SK-N-SH (cell line): Measurements from ENCODE around the gene CCNK. TPM values are rescaled to one million over a fixed set of nuclear protein-coding genes. Genes with fewer than 3 reads are reported as not detected.

Experiments used
- CTCF ChIA-PET: fragments of 300-600, 350-600 bp; formaldehyde crosslinking; extraction: SDS; loops from one replicate; lab custom pipeline; 2021; lab: Yijun Ruan, JAX
- POLR2A ChIA-PET: fragments of 350-600 bp; sonication (Branson Sonifier 250); formaldehyde crosslinking; extraction: SDS; loops from one replicate; lab custom pipeline; 2020; ENCODE audit warnings: antibody characterized with exemption, inconsistent platforms; lab: Yijun Ruan, JAX
- DNase-seq: peaks from one replicate; pipeline ENCODE4 v3.0.0; 2012
- H2AFZ ChIP-seq: fragments of 200-600 bp; sonication (generic); 2 replicates; pipeline ENCODE4 v1.8.1; 2016; ENCODE audit warnings: antibody characterized with exemption, mild to moderate bottlenecking, low read depth
- H3F3A ChIP-seq: fragments of 200-600 bp; sonication (generic); replicated peaks from 2 replicates; pipeline ENCODE3; 2016; ENCODE audit warnings: antibody characterized with exemption, mild to moderate bottlenecking; ENCODE audit not compliant: insufficient read depth
- H3K27ac ChIP-seq, 2 experiments: fragments of 200-500 bp in 1 of 2; fragments of 200-600 bp in 1 of 2; sonication (Bioruptor generic) in 1 of 2; sonication (generic), shearing (Covaris generic) in 1 of 2; 2 replicates each; pipeline versions ENCODE4 v1.5.1 to v1.6.1; 2014 to 2016; ENCODE audit warnings: low read depth in 2 of 2, inconsistent platforms in 1 of 2, low read length in 1 of 2, mild to moderate bottlenecking in 1 of 2, mixed read lengths in 1 of 2
- H3K27me3 ChIP-seq: fragments of 200-600 bp; sonication (generic), shearing (Covaris generic); 2 replicates; pipeline ENCODE4 v1.6.1; 2016; ENCODE audit warnings: mixed run types; ENCODE audit not compliant: insufficient read depth
- H3K36me3 ChIP-seq, 2 experiments: fragments of 200-500 bp in 1 of 2; fragments of 200-600 bp in 1 of 2; sonication (Bioruptor generic) in 1 of 2; sonication (generic) in 1 of 2; replicated peaks in 1 of 2; 2 replicates each; pipeline versions ENCODE3 to v1.5.1; 2014 to 2016; ENCODE audit warnings: low read length in 1 of 2, mild to moderate bottlenecking in 1 of 2; ENCODE audit not compliant: insufficient read depth in 2 of 2, control insufficient read depth in 1 of 2
- H3K4me1 ChIP-seq, 2 experiments: fragments of 200-500 bp in 1 of 2; fragments of 200-600 bp in 1 of 2; sonication (Bioruptor generic) in 1 of 2; sonication (generic), shearing (Covaris generic) in 1 of 2; 2 replicates each; pipeline versions ENCODE4 v1.5.1 to v1.6.1; 2014 to 2016; ENCODE audit warnings: low read depth in 1 of 2, low read length in 1 of 2, mixed run types in 1 of 2; ENCODE audit not compliant: insufficient read depth in 2 of 2, control insufficient read depth in 1 of 2
- H3K4me2 ChIP-seq: fragments of 200-600 bp; sonication (generic), shearing (Covaris generic); 2 replicates; pipeline ENCODE4 v1.6.1; 2017; ENCODE audit warnings: mixed run types
- H3K4me3 ChIP-seq, 2 experiments: fragments of 200-500 bp in 1 of 2; fragments of 200-600 bp in 1 of 2; sonication (Bioruptor generic) in 1 of 2; sonication (generic), shearing (Covaris generic) in 1 of 2; 2 replicates each; pipeline versions ENCODE4 v1.5.1 to v1.8.1; 2014 to 2016; ENCODE audit warnings: low read depth in 2 of 2, inconsistent platforms in 1 of 2, low read length in 1 of 2, mild to moderate bottlenecking in 1 of 2, mixed read lengths in 1 of 2, moderate library complexity in 1 of 2
- H3K79me2 ChIP-seq: fragments of 200-600 bp; sonication (generic); 2 replicates; pipeline ENCODE4 v1.8.1; 2017; ENCODE audit warnings: mild to moderate bottlenecking; ENCODE audit not compliant: insufficient read depth
- H3K9ac ChIP-seq: fragments of 200-600 bp; sonication (generic); 2 replicates; pipeline ENCODE4 v1.6.1; 2017; ENCODE audit warnings: mixed run types
- H3K9me2 ChIP-seq: fragments of 200-600 bp; sonication (generic); 2 replicates; pipeline ENCODE4 v1.6.1; 2017; ENCODE audit warnings: mixed run types
- H3K9me3 ChIP-seq: fragments of 200-600 bp; sonication (generic); 2 replicates; pipeline ENCODE4 v1.6.1; 2017; ENCODE audit warnings: mixed run types, mild to moderate bottlenecking, moderate library complexity
- H4K20me1 ChIP-seq: fragments of 200-600 bp; sonication (generic); 2 replicates; pipeline ENCODE4 v1.6.1; 2017; ENCODE audit warnings: mild to moderate bottlenecking, mixed run types; ENCODE audit not compliant: insufficient read depth
- CHD2 ChIP-seq: fragments of 150-350 bp; IDR thresholded peaks from 2 replicates; pipeline ENCODE4 v1.6.1; 2018; ENCODE audit warnings: low read length; ENCODE audit not compliant: partially characterized antibody
- EP300 ChIP-seq, 2 experiments: IDR thresholded peaks; 2 replicates each; pipeline versions ENCODE4 v1.4.0 to v1.6.1; 2012; ENCODE audit warnings: borderline replicate concordance in 1 of 2, low read depth in 1 of 2, low read length in 1 of 2
- FOXM1 ChIP-seq: IDR thresholded peaks from 2 replicates; pipeline ENCODE4 v1.4.0; 2012; ENCODE audit warnings: low read depth, mild to moderate bottlenecking
- GABPA ChIP-seq: IDR thresholded peaks from 2 replicates; pipeline ENCODE4 v1.4.0; 2012; ENCODE audit warnings: low read depth, mild to moderate bottlenecking
- MEF2A ChIP-seq: IDR thresholded peaks from 2 replicates; pipeline ENCODE4 v1.4.0; 2012; ENCODE audit warnings: low read depth, borderline replicate concordance
- MXI1 ChIP-seq: IDR thresholded peaks from 2 replicates; pipeline ENCODE4 v1.6.1; 2012; ENCODE audit warnings: mild to moderate bottlenecking, low read depth, low read length, improper control_type of control experiment
- NRF1 ChIP-seq: IDR thresholded peaks from 2 replicates; pipeline ENCODE4 v1.6.1; 2012; ENCODE audit warnings: low read depth, mild to moderate bottlenecking, low read length
- POLR2AphosphoS5 ChIP-seq: IDR thresholded peaks from 2 replicates; pipeline ENCODE4 v1.6.1; 2012; ENCODE audit warnings: low read depth, low read length
- RAD21 ChIP-seq: IDR thresholded peaks from 2 replicates; pipeline ENCODE4 v1.6.1; 2012; ENCODE audit warnings: mild to moderate bottlenecking, low read length
- RCOR1 ChIP-seq: fragments of 150-350 bp; IDR thresholded peaks from 2 replicates; pipeline ENCODE4 v1.6.1; 2017; ENCODE audit warnings: antibody characterized with exemption, low read length
- TAF1 ChIP-seq: IDR thresholded peaks from 2 replicates; pipeline ENCODE4 v1.6.1; 2012; ENCODE audit warnings: low read depth, mild to moderate bottlenecking, low read length, moderate library complexity, borderline replicate concordance
- TCF12 ChIP-seq: IDR thresholded peaks from 2 replicates; pipeline ENCODE4 v1.4.0; 2012
- WGBS: methylation state at CpG from one replicate; pipeline ENCODE4 v1.1.6; 2017; ENCODE audit warnings: low lambda C conversion rate; 5-methylcytosine and 5-hydroxymethylcytosine counted together
- polyA plus RNA-seq, 3 experiments: library from polyadenylated mRNA; depleted of rRNA; stranded (reverse); fragments of >200 nt; gene quantifications; 2 replicates each; pipeline ENCODE4 v1.2.3, GENCODE V29; 2012
- TF ChIP-seq, protein P1 (sequence below): IDR thresholded peaks from 2 replicates; pipeline ENCODE4; 2012
- TF ChIP-seq, protein P2 (sequence below): IDR thresholded peaks from 2 replicates; pipeline ENCODE4 v1.4.0; 2012; ENCODE audit warnings: low read depth, borderline replicate concordance
- TF ChIP-seq, protein P3 (sequence below): fragments of 150-350 bp; IDR thresholded peaks from 2 replicates; pipeline ENCODE4 v1.6.1; 2017; ENCODE audit warnings: antibody characterized with exemption, low read length, low read depth, borderline replicate concordance
- TF ChIP-seq, protein P4 (sequence below): fragments of 150-350 bp; IDR thresholded peaks from 2 replicates; pipeline ENCODE4 v1.6.1; 2016; ENCODE audit warnings: mild to moderate bottlenecking, low read depth, low read length

CCNK gene
- polyA plus RNA-seq, 1 of the 3 experiments (the other 2 are of a cell fraction): 14.6 TPM

DNA sequence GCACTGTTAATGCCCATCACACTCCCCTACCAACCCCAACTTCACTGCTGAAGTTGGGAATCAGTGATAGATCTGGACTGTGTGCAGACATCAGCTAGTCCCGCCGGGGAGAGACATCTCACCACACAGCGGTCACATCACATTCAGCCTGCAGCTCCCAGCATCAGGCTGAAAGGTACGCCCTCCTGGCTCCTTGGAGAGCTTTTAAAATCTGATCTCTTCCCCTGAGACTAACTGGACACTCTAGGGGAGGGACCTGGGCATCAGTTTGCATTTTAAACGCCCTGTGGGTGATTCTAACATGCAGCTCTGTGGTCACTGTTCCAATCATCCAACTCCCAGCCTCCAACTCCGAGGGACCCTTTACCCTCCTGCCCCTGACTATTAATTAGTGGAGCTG, 64.4 kb downstream of the CCNK start (continued):
- TF ChIP-seq, protein P1, sequence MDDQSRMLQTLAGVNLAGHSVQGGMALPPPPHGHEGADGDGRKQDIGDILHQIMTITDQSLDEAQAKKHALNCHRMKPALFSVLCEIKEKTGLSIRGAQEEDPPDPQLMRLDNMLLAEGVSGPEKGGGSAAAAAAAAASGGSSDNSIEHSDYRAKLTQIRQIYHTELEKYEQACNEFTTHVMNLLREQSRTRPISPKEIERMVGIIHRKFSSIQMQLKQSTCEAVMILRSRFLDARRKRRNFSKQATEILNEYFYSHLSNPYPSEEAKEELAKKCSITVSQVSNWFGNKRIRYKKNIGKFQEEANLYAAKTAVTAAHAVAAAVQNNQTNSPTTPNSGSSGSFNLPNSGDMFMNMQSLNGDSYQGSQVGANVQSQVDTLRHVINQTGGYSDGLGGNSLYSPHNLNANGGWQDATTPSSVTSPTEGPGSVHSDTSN: no peak
- TF ChIP-seq TAF1 (no peak), NRF1 (no peak), FOXM1 (no peak), RCOR1 (no peak), RAD21 (no peak)
- TF ChIP-seq, protein P2, sequence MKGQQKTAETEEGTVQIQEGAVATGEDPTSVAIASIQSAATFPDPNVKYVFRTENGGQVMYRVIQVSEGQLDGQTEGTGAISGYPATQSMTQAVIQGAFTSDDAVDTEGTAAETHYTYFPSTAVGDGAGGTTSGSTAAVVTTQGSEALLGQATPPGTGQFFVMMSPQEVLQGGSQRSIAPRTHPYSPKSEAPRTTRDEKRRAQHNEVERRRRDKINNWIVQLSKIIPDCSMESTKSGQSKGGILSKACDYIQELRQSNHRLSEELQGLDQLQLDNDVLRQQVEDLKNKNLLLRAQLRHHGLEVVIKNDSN: no peak

DNA sequence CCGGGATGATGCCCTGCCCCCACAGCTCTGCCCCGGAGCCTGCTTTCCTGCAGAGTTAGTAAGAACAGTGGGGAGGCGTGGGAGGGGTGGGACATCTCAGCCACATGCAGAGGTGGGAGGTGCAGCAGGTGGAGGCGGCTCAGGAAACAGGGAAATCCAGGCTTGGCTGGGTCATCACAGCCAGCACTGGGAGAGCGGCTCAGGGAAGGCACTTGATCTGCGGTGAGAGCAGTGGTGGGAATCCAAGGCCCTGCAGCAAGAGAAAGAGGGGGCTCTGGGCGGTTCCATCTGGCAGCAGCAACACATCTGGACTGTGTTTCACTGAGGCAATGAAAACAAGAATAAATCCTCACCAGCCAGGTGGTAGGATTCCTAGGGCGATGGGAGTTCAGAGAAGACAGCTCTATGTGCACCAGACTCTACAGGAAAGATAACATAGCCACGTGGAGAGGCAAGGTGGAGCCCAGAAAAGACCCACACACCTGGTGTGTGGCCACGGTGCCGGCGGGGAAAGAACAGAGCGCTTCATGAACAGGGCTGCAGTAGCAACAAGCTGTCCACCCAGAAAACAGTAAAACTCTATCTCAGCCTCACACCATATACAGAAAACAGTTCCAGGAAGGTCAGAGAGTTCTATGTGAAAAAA, 65.1 kb downstream of the CCNK start:
- POLR2A ChIA-PET: no interaction called here
- Histone ChIP-seq H3K4me1 (peaks cover 7 to 85% of the 10 kb centered on the region in 2 experiments; a peak in 3 of 4 replicates), H3K4me2 (no peak overlapping the region), H2AFZ (no peak overlapping the region), H4K20me1 (peaks cover 76% of the 10 kb centered on the region; the same call in 1 of the 2 replicates), H3K79me2 (peaks cover 79% of the 10 kb centered on the region)
- WGBS: 77% methylated on average over 11 of the region's 13 CpGs
- TF ChIP-seq RCOR1 (peak; percentile 57; the same call in 1 of the 2 replicates), CHD2 (peak; percentile 28), TCF12 (no peak), EP300 (IDR thresholded peaks at IDR 0.05; ENCODE audit: borderline replicate concordance in 1 of 2, low read depth in 1 of 2, low read length in 1 of 2) (peak in 1 of 2 experiments; percentile 71; a peak in 2 of 4 replicates), MXI1 (peak; percentile 55; the same call in 1 of the 2 replicates)
- TF ChIP-seq, all 33 proteins: peak for 4
- Histone ChIP-seq H3K9ac (no peak overlapping the region), H3K27me3 (no peaks in the 10 kb centered on the region), H3K27ac (peak overlapping the region in 1 of 2 experiments; percentile 64; a peak in 1 of 4 replicates), H3K9me3 (no peaks in the 10 kb centered on the region), H3F3A (peaks cover 2% of the 10 kb centered on the region), H3K36me3 (no peaks in the 10 kb centered on the region), H3K4me3 (no peak overlapping the region), H3K9me2 (no peaks in the 10 kb centered on the region)
- CTCF ChIA-PET: interaction anchor here (0.8 to 2.5 kb wide), 6 partner anchors 11 to 82 kb away, joined by 3 to 11 read pairs (median 4); no protein-coding TSS in a partner anchor
- peak; percentile 80 for DNase-seq

DNA sequence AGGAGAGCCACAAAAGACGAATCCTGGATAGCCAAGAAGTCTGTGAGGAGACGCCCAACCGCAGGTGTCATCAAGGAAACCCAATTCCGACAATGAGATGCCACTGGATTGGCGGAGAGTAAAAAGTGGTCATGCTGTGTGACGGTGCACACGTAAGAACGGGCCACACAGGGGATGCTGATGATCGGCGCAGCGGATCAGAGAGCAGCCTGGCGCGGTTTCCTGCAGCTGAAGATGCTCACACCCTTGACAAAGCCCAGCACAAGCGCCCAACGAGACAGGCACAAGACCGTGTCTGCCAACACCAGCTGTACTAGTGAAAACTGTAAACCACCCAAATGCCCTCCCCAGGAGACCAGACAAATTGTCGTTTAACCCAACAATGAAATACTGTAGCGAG, 67.0 kb downstream of the CCNK start:
- Histone ChIP-seq H2AFZ (no peak overlapping the region), H3K36me3 (no peaks in the 10 kb centered on the region), H3K4me3 (no peak overlapping the region), H3K9ac (no peak overlapping the region), H3K4me2 (no peak overlapping the region), H3K27me3 (no peaks in the 10 kb centered on the region), H4K20me1 (peaks cover 76% of the 10 kb centered on the region; the same call in 1 of the 2 replicates), H3K27ac (no peak overlapping the region), H3K79me2 (peaks cover 78% of the 10 kb centered on the region), H3K9me2 (no peaks in the 10 kb centered on the region), H3F3A (peaks cover 2% of the 10 kb centered on the region), H3K9me3 (no peaks in the 10 kb centered on the region), H3K4me1 (peaks cover 0 to 77% of the 10 kb centered on the region in 2 experiments; a peak in 1 of 4 replicates)
- DNase-seq: no peak
- 93% methylated on average over 18 of the region's 18 CpGs for WGBS
- ChIA-PET POLR2A (interaction anchor here (1.0 kb wide), 1 partner anchor 13 kb away, joined by 3 read pairs; no protein-coding TSS in a partner anchor), CTCF (interaction anchor here (1.3 to 2.5 kb wide), 3 partner anchors 14 to 244 kb away, joined by 3 to 11 read pairs (median 8); no protein-coding TSS in a partner anchor)
- TF ChIP-seq CHD2 (no peak), EP300 (IDR thresholded peaks at IDR 0.05; ENCODE audit: borderline replicate concordance in 1 of 2, low read depth in 1 of 2, low read length in 1 of 2) (no peak), MEF2A (no peak), NRF1 (no peak), MXI1 (no peak), GABPA (no peak), POLR2AphosphoS5 (no peak), TCF12 (no peak)
- TF ChIP-seq, protein P3, sequence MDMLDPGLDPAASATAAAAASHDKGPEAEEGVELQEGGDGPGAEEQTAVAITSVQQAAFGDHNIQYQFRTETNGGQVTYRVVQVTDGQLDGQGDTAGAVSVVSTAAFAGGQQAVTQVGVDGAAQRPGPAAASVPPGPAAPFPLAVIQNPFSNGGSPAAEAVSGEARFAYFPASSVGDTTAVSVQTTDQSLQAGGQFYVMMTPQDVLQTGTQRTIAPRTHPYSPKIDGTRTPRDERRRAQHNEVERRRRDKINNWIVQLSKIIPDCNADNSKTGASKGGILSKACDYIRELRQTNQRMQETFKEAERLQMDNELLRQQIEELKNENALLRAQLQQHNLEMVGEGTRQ: no peak
- TF ChIP-seq, protein P4, sequence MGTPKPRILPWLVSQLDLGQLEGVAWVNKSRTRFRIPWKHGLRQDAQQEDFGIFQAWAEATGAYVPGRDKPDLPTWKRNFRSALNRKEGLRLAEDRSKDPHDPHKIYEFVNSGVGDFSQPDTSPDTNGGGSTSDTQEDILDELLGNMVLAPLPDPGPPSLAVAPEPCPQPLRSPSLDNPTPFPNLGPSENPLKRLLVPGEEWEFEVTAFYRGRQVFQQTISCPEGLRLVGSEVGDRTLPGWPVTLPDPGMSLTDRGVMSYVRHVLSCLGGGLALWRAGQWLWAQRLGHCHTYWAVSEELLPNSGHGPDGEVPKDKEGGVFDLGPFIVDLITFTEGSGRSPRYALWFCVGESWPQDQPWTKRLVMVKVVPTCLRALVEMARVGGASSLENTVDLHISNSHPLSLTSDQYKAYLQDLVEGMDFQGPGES: no peak
- TF ChIP-seq, protein P1: no peak
